Measurements from ENCODE around the gene TIMP2.

The TIMP2 gene

GRCh38 chr17:78834571-78834970 is 90.6 kb downstream of the TIMP2 start:
- in situ Hi-C loops (cut with HindIII; ENCODE audit: low sequenced_read_pairs), result loop anchor here (25.0 kb wide), 1 partner anchor 347 kb away; no protein-coding TSS in a partner anchor
- no peak for DNase-seq (ENCODE audit: low read depth)

GRCh38 chr17:78832541-78832810 is 92.7 kb downstream of the TIMP2 start:
- in situ Hi-C loops (cut with HindIII; ENCODE audit: low sequenced_read_pairs), result loop anchor here (25.0 kb wide), 1 partner anchor 345 kb away; no protein-coding TSS in a partner anchor

More at GRCh38 chr17:78834571-78834970, 90.6 kb downstream of the TIMP2 start:
- TF ChIP-seq CTCF (IDR thresholded peaks at IDR 0.05; ENCODE audit: low read depth, low read length, missing control alignments), result no peak
- no peak overlapping the region for H3K4me3 ChIP-seq (ENCODE audit: low read depth, low read length)

GRCh38 chr17:78831688-78832540 is 93.3 kb downstream of the TIMP2 start:
- no peak for TF ChIP-seq CTCF (IDR thresholded peaks at IDR 0.05; ENCODE audit: low read depth, low read length, missing control alignments)
- in situ Hi-C loops (cut with HindIII; ENCODE audit: low sequenced_read_pairs), result loop anchor here (25.0 kb wide), 1 partner anchor 345 kb away; no protein-coding TSS in a partner anchor
- no peak for DNase-seq (ENCODE audit: low read depth)
- H3K4me3 ChIP-seq (ENCODE audit: low read depth, low read length), result no peak overlapping the region

More at GRCh38 chr17:78832541-78832810, 92.7 kb downstream of the TIMP2 start:
- no peak for TF ChIP-seq CTCF (IDR thresholded peaks at IDR 0.05; ENCODE audit: low read depth, low read length, missing control alignments)
- no peak overlapping the region for H3K4me3 ChIP-seq (ENCODE audit: low read depth, low read length)
- DNase-seq (ENCODE audit: low read depth), result no peak

- in situ Hi-C loops (cut with HindIII; ENCODE audit: low sequenced_read_pairs), result loop anchor here (25.0 kb wide), 1 partner anchor 342 kb away; no protein-coding TSS in a partner anchor
- DNase-seq (ENCODE audit: low read depth), result no peak
- TF ChIP-seq CTCF (IDR thresholded peaks at IDR 0.05; ENCODE audit: low read depth, low read length, missing control alignments), result no peak
- no peak overlapping the region for H3K4me3 ChIP-seq (ENCODE audit: low read depth, low read length)
Observed at GRCh38 chr17:78829477-78829876, 95.7 kb downstream of the TIMP2 start.

- no peak overlapping the region for H3K4me3 ChIP-seq (ENCODE audit: low read depth, low read length)
- peak; percentile 53 for TF ChIP-seq CTCF (IDR thresholded peaks at IDR 0.05; ENCODE audit: low read depth, low read length, missing control alignments)
- in situ Hi-C loops (cut with HindIII; ENCODE audit: low sequenced_read_pairs), result loop anchor here (25.0 kb wide), 1 partner anchor 341 kb away; no protein-coding TSS in a partner anchor
- no peak for DNase-seq (ENCODE audit: low read depth)
Observed at GRCh38 chr17:78828470-78829185, 96.6 kb downstream of the TIMP2 start.

GRCh38 chr17:78826836-78827509 is 98.2 kb downstream of the TIMP2 start:
- no peak for TF ChIP-seq CTCF (IDR thresholded peaks at IDR 0.05; ENCODE audit: low read depth, low read length, missing control alignments)

More at GRCh38 chr17:78826836-78827509, 98.2 kb downstream of the TIMP2 start:
- DNase-seq (ENCODE audit: low read depth), result no peak
- in situ Hi-C loops (cut with HindIII; ENCODE audit: low sequenced_read_pairs), result loop anchor here (25.0 kb wide), 1 partner anchor 340 kb away; no protein-coding TSS in a partner anchor
- no peak overlapping the region for H3K4me3 ChIP-seq (ENCODE audit: low read depth, low read length)
